Prostate gland (tissue), 2 donors: Measurements from ENCODE around the gene COX20.

ENCODE experiments used
- CTCF ChIP-seq, 4 experiments: fragments of 200-600 bp in 2 of 4; fragments of 450-650 bp in 2 of 4; sonication (generic) in 2 of 4; IDR thresholded peaks; 1 replicate in 3 of 4; 2 replicates in 1 of 4; pipeline ENCODE4 v1.5.1; 2016 to 2019; ENCODE audit warnings: antibody characterized with exemption in 4 of 4, mild to moderate bottlenecking in 2 of 4, moderate library complexity in 2 of 4
- POLR2A ChIP-seq: fragments of 450-650 bp; IDR thresholded peaks from one replicate; pipeline ENCODE4 v1.6.1; 2016; ENCODE audit warnings: antibody characterized with exemption, mild to moderate bottlenecking
- POLR2AphosphoS5 ChIP-seq: sonication (generic); formaldehyde crosslinking; IDR thresholded peaks from one replicate; pipeline ENCODE4 v1.6.1; 2017; ENCODE audit warnings: antibody characterized with exemption

- TF ChIP-seq POLR2A (no peak), POLR2AphosphoS5 (no peak), CTCF (IDR thresholded peaks at IDR 0.05) (no peak)
Measured at GRCh38 chr1:244836584-244836983, 1.1 kb downstream of the COX20 start.
